Activated naive CD4-positive, alpha-beta T cell treated with anti-CD3 and anti-CD28 coated beads, Interleukin-2, amount 50 U/mL, for 24 hours (primary cell): ENCODE measurements around the gene ERI3.

Experiments used
- H3K27ac Mint-ChIP-seq: one replicate; pipeline ENCODE4 v1.8.0; 2021; ENCODE audit warnings: mild to moderate bottlenecking, mixed read lengths
- H3K27me3 Mint-ChIP-seq: one replicate; pipeline ENCODE4 v1.8.0; 2021; ENCODE audit warnings: mixed read lengths
- H3K36me3 Mint-ChIP-seq: one replicate; pipeline ENCODE4 v1.8.0; 2021; ENCODE audit warnings: mixed read lengths
- H3K4me1 Mint-ChIP-seq: one replicate; pipeline ENCODE4 v1.8.0; 2021; ENCODE audit warnings: mixed read lengths
- H3K4me3 Mint-ChIP-seq: one replicate; pipeline ENCODE4 v1.8.0; 2021; ENCODE audit warnings: mild to moderate bottlenecking, mixed read lengths
- H3K9me3 Mint-ChIP-seq: one replicate; pipeline ENCODE4 v1.8.0; 2021; ENCODE audit warnings: mixed read lengths

The ERI3 gene

GRCh38 chr1:44233593-44233992 lies 121.5 kb downstream of the ERI3 start:
- Mint-ChIP-seq H3K9me3 (no peaks in the 10 kb centered on the region), H3K27me3 (no peaks in the 10 kb centered on the region), H3K27ac (no peak overlapping the region), H3K4me3 (no peak overlapping the region), H3K36me3 (peaks cover 12% of the 10 kb centered on the region), H3K4me1 (peaks cover 6% of the 10 kb centered on the region)

- H3K9me3 Mint-ChIP-seq: no peaks in the 10 kb centered on the region
- peaks cover 15% of the 10 kb centered on the region for H3K36me3 Mint-ChIP-seq
- no peak overlapping the region for H3K4me3 Mint-ChIP-seq
- peak overlapping the region; percentile 31 for H3K27ac Mint-ChIP-seq
- H3K27me3 Mint-ChIP-seq: no peaks in the 10 kb centered on the region
- no peaks in the 10 kb centered on the region for H3K4me1 Mint-ChIP-seq
These were observed 124.3 kb downstream of the ERI3 start for GRCh38 chr1:44230796-44231195.

GRCh38 chr1:44229435-44230167 lies 125.5 kb downstream of the ERI3 start:
- no peaks in the 10 kb centered on the region for H3K27me3 Mint-ChIP-seq

GRCh38 chr1:44228218-44228617 lies 126.8 kb downstream of the ERI3 start:
- Mint-ChIP-seq H3K27me3 (no peaks in the 10 kb centered on the region), H3K27ac (no peak overlapping the region), H3K4me1 (peaks cover 10% of the 10 kb centered on the region), H3K4me3 (no peak overlapping the region), H3K9me3 (no peaks in the 10 kb centered on the region), H3K36me3 (peaks cover 12% of the 10 kb centered on the region)

More at GRCh38 chr1:44229435-44230167, 125.5 kb downstream of the ERI3 start:
- Mint-ChIP-seq H3K9me3 (no peaks in the 10 kb centered on the region), H3K4me3 (no peak overlapping the region), H3K4me1 (no peaks in the 10 kb centered on the region), H3K27ac (no peak overlapping the region), H3K36me3 (peaks cover 15% of the 10 kb centered on the region)

GRCh38 chr1:44227211-44227610 lies 127.8 kb downstream of the ERI3 start:
- H3K27ac Mint-ChIP-seq: no peak overlapping the region
- peaks cover 9% of the 10 kb centered on the region for H3K36me3 Mint-ChIP-seq
- no peaks in the 10 kb centered on the region for H3K9me3 Mint-ChIP-seq
- H3K4me3 Mint-ChIP-seq: no peak overlapping the region
- no peaks in the 10 kb centered on the region for H3K27me3 Mint-ChIP-seq
- peaks cover 15% of the 10 kb centered on the region for H3K4me1 Mint-ChIP-seq

- peaks cover 15% of the 10 kb centered on the region for H3K4me1 Mint-ChIP-seq
- peaks cover 9% of the 10 kb centered on the region for H3K36me3 Mint-ChIP-seq
- H3K4me3 Mint-ChIP-seq: no peak overlapping the region
- H3K27me3 Mint-ChIP-seq: no peaks in the 10 kb centered on the region
- no peaks in the 10 kb centered on the region for H3K9me3 Mint-ChIP-seq
- H3K27ac Mint-ChIP-seq: no peak overlapping the region
These were observed 129.3 kb downstream of the ERI3 start for GRCh38 chr1:44225761-44226160.

GRCh38 chr1:44223187-44223610 lies 131.9 kb downstream of the ERI3 start:
- Mint-ChIP-seq H3K9me3 (no peaks in the 10 kb centered on the region), H3K4me3 (no peak overlapping the region), H3K36me3 (peaks cover 7% of the 10 kb centered on the region), H3K27me3 (no peaks in the 10 kb centered on the region), H3K27ac (no peak overlapping the region), H3K4me1 (peaks cover 15% of the 10 kb centered on the region)

GRCh38 chr1:44222397-44223186 lies 132.5 kb downstream of the ERI3 start:
- Mint-ChIP-seq H3K27me3 (no peaks in the 10 kb centered on the region), H3K9me3 (no peaks in the 10 kb centered on the region), H3K27ac (peak overlapping the region; percentile 43), H3K4me3 (no peak overlapping the region), H3K36me3 (peaks cover 7% of the 10 kb centered on the region), H3K4me1 (peaks cover 16% of the 10 kb centered on the region)

GRCh38 chr1:44221769-44222168 lies 133.3 kb downstream of the ERI3 start:
- Mint-ChIP-seq H3K4me3 (no peak overlapping the region), H3K9me3 (no peaks in the 10 kb centered on the region), H3K4me1 (peaks cover 23% of the 10 kb centered on the region), H3K27me3 (no peaks in the 10 kb centered on the region), H3K36me3 (peaks cover 11% of the 10 kb centered on the region), H3K27ac (no peak overlapping the region)

- H3K9me3 Mint-ChIP-seq: no peaks in the 10 kb centered on the region
- peaks cover 23% of the 10 kb centered on the region for H3K4me1 Mint-ChIP-seq
- peak overlapping the region; percentile 55 for H3K27ac Mint-ChIP-seq
- no peak overlapping the region for H3K4me3 Mint-ChIP-seq
- H3K27me3 Mint-ChIP-seq: no peaks in the 10 kb centered on the region
- peaks cover 8% of the 10 kb centered on the region for H3K36me3 Mint-ChIP-seq
These were observed 134.3 kb downstream of the ERI3 start for GRCh38 chr1:44220755-44221154.

GRCh38 chr1:44220001-44220751 lies 134.9 kb downstream of the ERI3 start:
- H3K27ac Mint-ChIP-seq: peak overlapping the region; percentile 55
- H3K27me3 Mint-ChIP-seq: no peaks in the 10 kb centered on the region
- H3K4me3 Mint-ChIP-seq: no peak overlapping the region
- peaks cover 8% of the 10 kb centered on the region for H3K36me3 Mint-ChIP-seq
- no peaks in the 10 kb centered on the region for H3K9me3 Mint-ChIP-seq
- H3K4me1 Mint-ChIP-seq: peaks cover 26% of the 10 kb centered on the region

- Mint-ChIP-seq H3K4me3 (no peak overlapping the region), H3K27me3 (no peaks in the 10 kb centered on the region), H3K27ac (no peak overlapping the region), H3K36me3 (peaks cover 8% of the 10 kb centered on the region), H3K4me1 (peaks cover 28% of the 10 kb centered on the region), H3K9me3 (no peaks in the 10 kb centered on the region)
These were observed 135.8 kb downstream of the ERI3 start for GRCh38 chr1:44219301-44219626.

GRCh38 chr1:44218503-44219300 lies 136.4 kb downstream of the ERI3 start:
- Mint-ChIP-seq H3K4me1 (peaks cover 28% of the 10 kb centered on the region), H3K4me3 (no peak overlapping the region), H3K36me3 (peaks cover 8% of the 10 kb centered on the region), H3K27ac (no peak overlapping the region), H3K9me3 (no peaks in the 10 kb centered on the region), H3K27me3 (no peaks in the 10 kb centered on the region)

- Mint-ChIP-seq H3K27ac (no peak overlapping the region), H3K36me3 (peaks cover 8% of the 10 kb centered on the region), H3K27me3 (no peaks in the 10 kb centered on the region), H3K4me3 (no peak overlapping the region), H3K9me3 (no peaks in the 10 kb centered on the region), H3K4me1 (peaks cover 27% of the 10 kb centered on the region)
These were observed 137.1 kb downstream of the ERI3 start for GRCh38 chr1:44217809-44218410.
